Chondrocyte (in vitro differentiated cells): Measurements from ENCODE around the gene LRRC7. TPM values are rescaled to one million over a fixed set of nuclear protein-coding genes. Genes with fewer than 3 reads are reported as not detected.

Source experiments
- DNase-seq: peaks from one replicate; pipeline ENCODE4 v3.0.0; 2021; ENCODE audit warnings: mixed read lengths, low spot score
- H3K27ac Mint-ChIP-seq: one replicate; pipeline ENCODE4 v1.8.0; 2021; ENCODE audit warnings: mild to moderate bottlenecking, moderate library complexity, mixed read lengths; ENCODE audit not compliant: unreplicated experiment
- H3K27me3 Mint-ChIP-seq: 2 replicates; pipeline ENCODE4 v1.8.0; 2021; ENCODE audit warnings: low read depth, mixed read lengths
- H3K36me3 Mint-ChIP-seq: 2 replicates; pipeline ENCODE4 v1.8.0; 2021; ENCODE audit warnings: low read depth, mixed read lengths
- H3K4me1 Mint-ChIP-seq: 2 replicates; pipeline ENCODE4 v1.8.0; 2021; ENCODE audit warnings: low read depth, mild to moderate bottlenecking, mixed read lengths
- H3K4me3 Mint-ChIP-seq: one replicate; pipeline ENCODE4 v1.8.0; 2021; ENCODE audit warnings: mild to moderate bottlenecking, moderate library complexity, mixed read lengths; ENCODE audit not compliant: unreplicated experiment
- H3K9me3 Mint-ChIP-seq: 2 replicates; pipeline ENCODE4 v1.8.0; 2021; ENCODE audit warnings: low read depth, mixed read lengths
- CTCF ChIP-seq: fragments of 200-600 bp; sonication (generic); IDR thresholded peaks from 2 replicates; pipeline ENCODE4 v1.5.0; 2021; ENCODE audit warnings: antibody characterized with exemption, mild to moderate bottlenecking, moderate library complexity
- total RNA-seq: library from RNA; stranded (reverse); gene quantifications from 3 replicates; pipeline ENCODE4 v1.2.1, GENCODE V29; 2021

The LRRC7 gene
- total RNA-seq, 1 donor from 2014 or later, result not detected

DNA sequence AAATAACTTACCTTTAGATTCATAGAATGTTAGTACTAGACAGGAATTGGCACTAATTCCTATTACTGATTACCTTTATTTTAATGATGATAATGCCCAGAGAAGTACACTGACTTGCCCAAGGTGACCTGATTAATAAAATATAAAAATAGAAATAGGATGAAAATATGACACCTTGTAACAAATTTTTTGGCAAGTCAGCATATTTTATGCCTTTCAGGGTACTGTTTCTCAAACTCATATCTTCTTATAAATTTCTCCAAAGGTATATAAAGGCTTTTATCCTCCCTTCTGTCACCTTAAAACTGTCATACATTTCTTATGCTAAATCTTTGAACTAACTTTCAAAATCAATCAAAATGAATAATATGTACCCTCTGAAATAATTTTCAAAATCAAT lies 466.2 kb downstream of the LRRC7 start:
- peaks cover 3% of the 10 kb centered on the region for H3K27me3 Mint-ChIP-seq
- no peak for DNase-seq
- no peak for TF ChIP-seq CTCF
- H3K36me3 Mint-ChIP-seq, result no peaks in the 10 kb centered on the region
- peaks cover 4% of the 10 kb centered on the region for H3K9me3 Mint-ChIP-seq
- H3K4me1 Mint-ChIP-seq, result peaks cover 10% of the 10 kb centered on the region
- no peak overlapping the region for H3K4me3 Mint-ChIP-seq
- H3K27ac Mint-ChIP-seq, result no peak overlapping the region

DNA sequence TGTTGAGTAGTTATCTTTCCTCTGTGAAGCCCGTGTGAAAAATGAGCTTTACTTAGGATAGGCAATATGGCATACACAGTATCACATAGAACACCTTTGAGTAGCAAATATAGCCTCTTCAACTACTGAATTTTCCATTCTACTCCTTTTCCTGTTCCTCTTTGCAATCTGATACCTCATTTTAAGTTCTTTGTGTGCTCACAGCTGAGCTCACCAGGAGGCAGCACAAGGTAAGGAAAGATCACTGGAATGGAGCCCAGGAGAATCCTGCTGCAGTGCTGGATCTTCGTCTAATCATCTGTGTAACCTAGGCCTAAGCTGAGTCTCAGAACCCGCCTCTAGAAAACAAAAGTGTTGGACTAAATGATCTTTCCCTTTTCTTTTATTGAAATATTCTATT lies 466.7 kb downstream of the LRRC7 start:
- DNase-seq, result no peak
- Mint-ChIP-seq H3K27ac (no peak overlapping the region), H3K4me1 (peaks cover 10% of the 10 kb centered on the region), H3K27me3 (peaks cover 3% of the 10 kb centered on the region), H3K9me3 (peaks cover 4% of the 10 kb centered on the region), H3K4me3 (no peak overlapping the region), H3K36me3 (no peaks in the 10 kb centered on the region)
- TF ChIP-seq CTCF, result peak; percentile 70

- H3K4me3 Mint-ChIP-seq, result no peak overlapping the region
- no peak for DNase-seq
- H3K27me3 Mint-ChIP-seq, result no peaks in the 10 kb centered on the region
- peaks cover 20% of the 10 kb centered on the region for H3K4me1 Mint-ChIP-seq
- no peak overlapping the region for H3K27ac Mint-ChIP-seq
- TF ChIP-seq CTCF, result no peak
- no peaks in the 10 kb centered on the region for H3K36me3 Mint-ChIP-seq
- H3K9me3 Mint-ChIP-seq, result peaks cover 4% of the 10 kb centered on the region
Measured at GRCh38 chr1:70038025-70038424, 470.3 kb downstream of the LRRC7 start.

- no peak for TF ChIP-seq CTCF
- no peaks in the 10 kb centered on the region for H3K36me3 Mint-ChIP-seq
- DNase-seq, result no peak
- peaks cover 29% of the 10 kb centered on the region for H3K4me1 Mint-ChIP-seq
- H3K4me3 Mint-ChIP-seq, result no peak overlapping the region
- H3K27ac Mint-ChIP-seq, result no peak overlapping the region
- H3K9me3 Mint-ChIP-seq, result peaks cover 4% of the 10 kb centered on the region
- H3K27me3 Mint-ChIP-seq, result no peaks in the 10 kb centered on the region
Measured at GRCh38 chr1:70039485-70039884, 471.8 kb downstream of the LRRC7 start.

DNA sequence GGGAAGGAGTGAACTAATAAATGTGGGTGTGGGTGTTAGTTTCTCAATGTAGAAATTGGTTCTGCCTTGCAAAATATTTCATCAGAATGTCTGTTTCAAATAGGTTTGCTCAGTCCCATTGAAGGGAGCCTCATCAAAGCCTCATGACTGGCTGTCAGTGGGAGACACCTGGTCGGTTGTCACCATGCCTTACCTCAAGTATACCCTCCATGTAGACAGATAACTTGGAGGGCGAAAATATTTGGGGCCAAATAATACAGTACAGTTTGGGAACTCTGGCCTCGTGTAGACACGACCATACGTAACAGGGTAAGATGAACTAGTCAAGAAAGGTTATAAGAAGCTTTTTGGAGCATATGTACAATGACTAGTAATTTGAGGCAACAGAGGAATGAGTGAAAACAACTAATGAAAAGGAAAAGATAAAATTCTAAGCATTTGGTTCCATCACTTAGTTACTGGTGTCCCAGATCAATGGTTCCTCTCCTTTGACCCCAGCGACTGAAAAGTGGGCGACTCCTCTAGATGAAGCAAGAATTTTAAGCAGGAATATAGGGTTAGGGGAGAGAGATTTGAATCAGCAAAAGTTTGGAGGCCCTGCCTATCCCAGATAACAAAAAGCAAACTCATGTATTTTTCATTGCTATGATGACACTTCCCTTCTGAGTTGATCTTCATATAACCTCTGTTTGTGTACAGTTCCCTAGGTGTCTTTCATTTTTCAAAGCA lies 473.8 kb downstream of the LRRC7 start:
- DNase-seq, result no peak
- Mint-ChIP-seq H3K36me3 (no peaks in the 10 kb centered on the region), H3K9me3 (peaks cover 4% of the 10 kb centered on the region), H3K4me3 (no peak overlapping the region), H3K27me3 (no peaks in the 10 kb centered on the region), H3K4me1 (peaks cover 40% of the 10 kb centered on the region), H3K27ac (no peak overlapping the region)
- TF ChIP-seq CTCF, result no peak
